Effector memory CD4-positive, alpha-beta T cell (primary cell): Measurements from ENCODE around the gene MBNL3.

Experiments used
- DNase-seq, 3 donors: peaks; one replicate each; pipeline ENCODE4 v3.0.0-alpha.2; 2020
- H3K27ac ChIP-seq: 2 replicates; pipeline ENCODE4 v1.7.0; 2013; ENCODE audit warnings: mild to moderate bottlenecking, low read length, moderate library complexity; ENCODE audit not compliant: insufficient read depth, poor library complexity, severe bottlenecking
- H3K27me3 ChIP-seq: replicated peaks from 2 replicates; pipeline ENCODE4 v1.7.0; 2013; ENCODE audit warnings: mild to moderate bottlenecking, low read length; ENCODE audit not compliant: insufficient read depth, control insufficient read depth, poor library complexity, severe bottlenecking
- H3K36me3 ChIP-seq: 2 replicates; pipeline ENCODE4 v1.7.0; 2013; ENCODE audit warnings: mild to moderate bottlenecking, low read length, moderate library complexity; ENCODE audit not compliant: control insufficient read depth, insufficient read depth
- H3K4me1 ChIP-seq: 2 replicates; pipeline ENCODE4 v1.7.0; 2013; ENCODE audit warnings: low read length, mild to moderate bottlenecking; ENCODE audit not compliant: control insufficient read depth, insufficient read depth, poor library complexity, severe bottlenecking
- H3K4me3 ChIP-seq: 2 replicates; pipeline ENCODE4 v1.7.0; 2013; ENCODE audit warnings: low read length, low read depth, mild to moderate bottlenecking; ENCODE audit not compliant: insufficient read depth, poor library complexity, severe bottlenecking
- H3K9me3 ChIP-seq: 2 replicates; pipeline ENCODE4 v1.7.0; 2013; ENCODE audit warnings: mild to moderate bottlenecking, low read length, moderate library complexity; ENCODE audit not compliant: control insufficient read depth

MBNL3 gene

GRCh38 chrX:132406106-132406505 is 82.7 kb downstream of the MBNL3 start:
- Histone ChIP-seq H3K9me3 (no peaks in the 10 kb centered on the region), H3K27me3 (no peaks in the 10 kb centered on the region), H3K27ac (no peak overlapping the region), H3K36me3 (no peaks in the 10 kb centered on the region), H3K4me3 (no peak overlapping the region), H3K4me1 (no peaks in the 10 kb centered on the region)
- no peak for DNase-seq

GRCh38 chrX:132404266-132404665 is 84.6 kb downstream of the MBNL3 start:
- no peak for DNase-seq
- H3K4me1 ChIP-seq = no peaks in the 10 kb centered on the region
- no peaks in the 10 kb centered on the region for H3K36me3 ChIP-seq
- no peak overlapping the region for H3K4me3 ChIP-seq
- no peaks in the 10 kb centered on the region for H3K27me3 ChIP-seq
- no peaks in the 10 kb centered on the region for H3K9me3 ChIP-seq
- H3K27ac ChIP-seq = no peak overlapping the region

GRCh38 chrX:132401935-132402334 is 86.9 kb downstream of the MBNL3 start:
- no peak for DNase-seq
- Histone ChIP-seq H3K9me3 (no peaks in the 10 kb centered on the region), H3K27me3 (no peaks in the 10 kb centered on the region), H3K4me1 (no peaks in the 10 kb centered on the region), H3K36me3 (no peaks in the 10 kb centered on the region), H3K4me3 (no peak overlapping the region), H3K27ac (no peak overlapping the region)

- H3K27me3 ChIP-seq = no peaks in the 10 kb centered on the region
- DNase-seq = no peak
These were observed 88.1 kb downstream of the MBNL3 start for GRCh38 chrX:132400706-132401105.

GRCh38 chrX:132395645-132396044 is 93.2 kb downstream of the MBNL3 start:
- Histone ChIP-seq H3K9me3 (no peaks in the 10 kb centered on the region), H3K27me3 (no peaks in the 10 kb centered on the region), H3K4me3 (no peak overlapping the region), H3K27ac (no peak overlapping the region), H3K4me1 (no peaks in the 10 kb centered on the region), H3K36me3 (no peaks in the 10 kb centered on the region)
- DNase-seq = no peak

More at GRCh38 chrX:132400706-132401105, 88.1 kb downstream of the MBNL3 start:
- Histone ChIP-seq H3K9me3 (no peaks in the 10 kb centered on the region), H3K4me3 (no peak overlapping the region), H3K27ac (no peak overlapping the region), H3K4me1 (no peaks in the 10 kb centered on the region), H3K36me3 (no peaks in the 10 kb centered on the region)

- no peak for DNase-seq
These were observed 93.8 kb downstream of the MBNL3 start for GRCh38 chrX:132395026-132395425.

GRCh38 chrX:132394591-132394990 is 94.2 kb downstream of the MBNL3 start:
- no peak for DNase-seq

More at GRCh38 chrX:132395026-132395425, 93.8 kb downstream of the MBNL3 start:
- no peak overlapping the region for H3K4me3 ChIP-seq
- H3K27ac ChIP-seq = no peak overlapping the region
- H3K36me3 ChIP-seq = no peaks in the 10 kb centered on the region
- H3K4me1 ChIP-seq = no peaks in the 10 kb centered on the region
- H3K9me3 ChIP-seq = no peaks in the 10 kb centered on the region
- H3K27me3 ChIP-seq = no peaks in the 10 kb centered on the region

GRCh38 chrX:132393992-132394391 is 94.8 kb downstream of the MBNL3 start:
- H3K9me3 ChIP-seq = no peaks in the 10 kb centered on the region
- no peaks in the 10 kb centered on the region for H3K27me3 ChIP-seq
- H3K27ac ChIP-seq = no peak overlapping the region
- no peak for DNase-seq
- no peaks in the 10 kb centered on the region for H3K36me3 ChIP-seq
- no peak overlapping the region for H3K4me3 ChIP-seq
- H3K4me1 ChIP-seq = no peaks in the 10 kb centered on the region

More at GRCh38 chrX:132394591-132394990, 94.2 kb downstream of the MBNL3 start:
- H3K4me3 ChIP-seq = no peak overlapping the region
- H3K4me1 ChIP-seq = no peaks in the 10 kb centered on the region
- no peaks in the 10 kb centered on the region for H3K36me3 ChIP-seq
- no peaks in the 10 kb centered on the region for H3K9me3 ChIP-seq
- H3K27me3 ChIP-seq = no peaks in the 10 kb centered on the region
- no peak overlapping the region for H3K27ac ChIP-seq

GRCh38 chrX:132393485-132393884 is 95.4 kb downstream of the MBNL3 start:
- Histone ChIP-seq H3K27ac (no peak overlapping the region), H3K9me3 (no peaks in the 10 kb centered on the region), H3K4me3 (no peak overlapping the region), H3K4me1 (no peaks in the 10 kb centered on the region), H3K27me3 (no peaks in the 10 kb centered on the region), H3K36me3 (no peaks in the 10 kb centered on the region)
- DNase-seq = no peak

- Histone ChIP-seq H3K36me3 (no peaks in the 10 kb centered on the region), H3K4me3 (no peak overlapping the region), H3K4me1 (no peaks in the 10 kb centered on the region), H3K27me3 (no peaks in the 10 kb centered on the region), H3K9me3 (no peaks in the 10 kb centered on the region), H3K27ac (no peak overlapping the region)
- DNase-seq = no peak
These were observed 95.8 kb downstream of the MBNL3 start for GRCh38 chrX:132393085-132393484.

- Histone ChIP-seq H3K4me3 (no peak overlapping the region), H3K36me3 (no peaks in the 10 kb centered on the region), H3K27ac (no peak overlapping the region), H3K27me3 (no peaks in the 10 kb centered on the region), H3K9me3 (no peaks in the 10 kb centered on the region), H3K4me1 (no peaks in the 10 kb centered on the region)
- DNase-seq = no peak
These were observed 98.0 kb downstream of the MBNL3 start for GRCh38 chrX:132390792-132391191.
